ENCODE results near the gene USP44. TPM values are rescaled to one million over a fixed set of nuclear protein-coding genes. Genes with fewer than 3 reads are reported as not detected.

Gene USP44
- total RNA-seq, 1 experiment from 2014 or later, result 0.11 TPM

- peak overlapping the region; percentile 83 for H3K27ac ChIP-seq (ENCODE audit: low read length)
- H3K9me3 ChIP-seq (ENCODE audit: low read length), result no peaks in the 10 kb centered on the region
- peaks cover 78% of the 10 kb centered on the region for H3K4me1 ChIP-seq (ENCODE audit: low read length)
- no peaks in the 10 kb centered on the region for H4K20me1 ChIP-seq (ENCODE audit: insufficient read depth, low read depth, low read length)
- peak overlapping the region; percentile 50 for H3K4me2 ChIP-seq (ENCODE audit: low read depth, low read length, poor library complexity, severe bottlenecking)
- H3K9me2 ChIP-seq (replicated peaks; ENCODE audit: insufficient read depth, low read length), result no peaks in the 10 kb centered on the region
- H2AFZ ChIP-seq (ENCODE audit: low read length), result peak overlapping the region; percentile 63; the same call in 1 of the 2 replicates
- no peaks in the 10 kb centered on the region for H3K79me2 ChIP-seq (ENCODE audit: low read length)
- H3K27me3 ChIP-seq (ENCODE audit: low read length), result no peaks in the 10 kb centered on the region
- no peaks in the 10 kb centered on the region for H3K36me3 ChIP-seq (ENCODE audit: insufficient read depth, low read length)
- no peak overlapping the region for H3K4me3 ChIP-seq (ENCODE audit: low read length)
- 0 out of 2 replicates have a peak overlapping the region, but pooled peaks have one; percentile 54 for H3K9ac ChIP-seq (ENCODE audit: low read length)
- no peak for DNase-seq
These were observed 18.4 kb downstream of the USP44 start for GRCh38 chr12:95532851-95533250.

- H3K79me2 ChIP-seq (ENCODE audit: low read length), result no peaks in the 10 kb centered on the region
- no peaks in the 10 kb centered on the region for H4K20me1 ChIP-seq (ENCODE audit: insufficient read depth, low read depth, low read length)
- H3K27me3 ChIP-seq (ENCODE audit: low read length), result no peaks in the 10 kb centered on the region
- DNase-seq, result no peak
- H3K4me1 ChIP-seq (ENCODE audit: low read length), result peaks cover 60% of the 10 kb centered on the region
- H3K36me3 ChIP-seq (ENCODE audit: insufficient read depth, low read length), result no peaks in the 10 kb centered on the region
- peak overlapping the region; percentile 83 for H3K27ac ChIP-seq (ENCODE audit: low read length)
- H2AFZ ChIP-seq (ENCODE audit: low read length), result peak overlapping the region; percentile 80
- H3K9me2 ChIP-seq (replicated peaks; ENCODE audit: insufficient read depth, low read length), result no peaks in the 10 kb centered on the region
- no peak overlapping the region for H3K4me3 ChIP-seq (ENCODE audit: low read length)
- no peak overlapping the region for H3K4me2 ChIP-seq (ENCODE audit: low read depth, low read length, poor library complexity, severe bottlenecking)
- peak overlapping the region; percentile 10; the same call in 1 of the 2 replicates for H3K9ac ChIP-seq (ENCODE audit: low read length)
- H3K9me3 ChIP-seq (ENCODE audit: low read length), result no peaks in the 10 kb centered on the region
These were observed 21.5 kb downstream of the USP44 start for GRCh38 chr12:95529693-95530225.

DNA sequence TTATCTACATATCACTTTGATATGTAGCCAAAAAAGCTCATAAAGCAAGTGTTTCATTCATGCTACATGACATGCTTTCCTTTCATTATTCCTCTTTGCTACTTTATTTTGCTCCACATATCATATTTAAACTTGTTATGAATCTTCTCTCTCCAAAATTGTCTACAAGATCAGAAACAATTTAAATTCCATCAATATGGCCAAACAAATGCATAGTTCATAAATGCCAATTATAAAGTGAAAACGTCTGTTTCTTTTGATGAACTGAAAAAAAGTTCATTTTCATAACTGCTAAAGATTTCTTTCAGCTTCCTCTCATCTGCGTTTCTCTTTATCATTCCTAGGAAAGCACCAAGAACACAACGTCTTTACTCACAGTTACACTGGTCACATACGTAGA lies 22.8 kb downstream of the USP44 start:
- no peaks in the 10 kb centered on the region for H3K36me3 ChIP-seq (ENCODE audit: insufficient read depth, low read length)
- no peak for DNase-seq
- H3K27ac ChIP-seq (ENCODE audit: low read length), result peak overlapping the region; percentile 83
- no peaks in the 10 kb centered on the region for H3K9me3 ChIP-seq (ENCODE audit: low read length)
- no peaks in the 10 kb centered on the region for H3K9me2 ChIP-seq (replicated peaks; ENCODE audit: insufficient read depth, low read length)
- H3K79me2 ChIP-seq (ENCODE audit: low read length), result no peaks in the 10 kb centered on the region
- H3K4me2 ChIP-seq (ENCODE audit: low read depth, low read length, poor library complexity, severe bottlenecking), result peak overlapping the region; percentile 57
- no peaks in the 10 kb centered on the region for H4K20me1 ChIP-seq (ENCODE audit: insufficient read depth, low read depth, low read length)
- H3K9ac ChIP-seq (ENCODE audit: low read length), result peak overlapping the region; percentile 42
- no peaks in the 10 kb centered on the region for H3K27me3 ChIP-seq (ENCODE audit: low read length)
- H2AFZ ChIP-seq (ENCODE audit: low read length), result peak overlapping the region; percentile 80
- peaks cover 47% of the 10 kb centered on the region for H3K4me1 ChIP-seq (ENCODE audit: low read length)
- peak overlapping the region; percentile 11; the same call in 1 of the 2 replicates for H3K4me3 ChIP-seq (ENCODE audit: low read length)

GRCh38 chr12:95522692-95523091 lies 28.6 kb downstream of the USP44 start:
- H3K4me2 ChIP-seq (ENCODE audit: low read depth, low read length, poor library complexity, severe bottlenecking), result no peak overlapping the region
- H3K79me2 ChIP-seq (ENCODE audit: low read length), result no peaks in the 10 kb centered on the region
- no peak overlapping the region for H3K9ac ChIP-seq (ENCODE audit: low read length)
- DNase-seq, result no peak
- peaks cover 13% of the 10 kb centered on the region for H3K4me1 ChIP-seq (ENCODE audit: low read length)
- H3K9me3 ChIP-seq (ENCODE audit: low read length), result no peaks in the 10 kb centered on the region
- H3K27ac ChIP-seq (ENCODE audit: low read length), result peak overlapping the region; percentile 25; the same call in 1 of the 2 replicates
- H3K36me3 ChIP-seq (ENCODE audit: insufficient read depth, low read length), result no peaks in the 10 kb centered on the region; the same call in 1 of the 2 replicates
- no peaks in the 10 kb centered on the region for H3K9me2 ChIP-seq (replicated peaks; ENCODE audit: insufficient read depth, low read length)
- no peaks in the 10 kb centered on the region for H4K20me1 ChIP-seq (ENCODE audit: insufficient read depth, low read depth, low read length)
- H2AFZ ChIP-seq (ENCODE audit: low read length), result no peak overlapping the region
- H3K27me3 ChIP-seq (ENCODE audit: low read length), result no peaks in the 10 kb centered on the region
- H3K4me3 ChIP-seq (ENCODE audit: low read length), result no peak overlapping the region

- Histone ChIP-seq H3K4me1 (ENCODE audit: low read length) (peaks cover 27% of the 10 kb centered on the region), H4K20me1 (ENCODE audit: insufficient read depth, low read depth, low read length) (no peaks in the 10 kb centered on the region), H2AFZ (ENCODE audit: low read length) (no peak overlapping the region), H3K27me3 (ENCODE audit: low read length) (no peaks in the 10 kb centered on the region), H3K9ac (ENCODE audit: low read length) (no peak overlapping the region), H3K27ac (ENCODE audit: low read length) (peak overlapping the region; percentile 44), H3K4me2 (ENCODE audit: low read depth, low read length, poor library complexity, severe bottlenecking) (no peak overlapping the region), H3K9me2 (replicated peaks; ENCODE audit: insufficient read depth, low read length) (no peaks in the 10 kb centered on the region), H3K9me3 (ENCODE audit: low read length) (no peaks in the 10 kb centered on the region), H3K36me3 (ENCODE audit: insufficient read depth, low read length) (peaks cover 8% of the 10 kb centered on the region; the same call in 1 of the 2 replicates), H3K79me2 (ENCODE audit: low read length) (no peaks in the 10 kb centered on the region), H3K4me3 (ENCODE audit: low read length) (no peak overlapping the region)
- DNase-seq, result no peak
These were observed 30.5 kb downstream of the USP44 start for GRCh38 chr12:95520816-95521215.

- H3K79me2 ChIP-seq (ENCODE audit: low read length), result no peaks in the 10 kb centered on the region
- no peak overlapping the region for H3K4me3 ChIP-seq (ENCODE audit: low read length)
- H4K20me1 ChIP-seq (ENCODE audit: insufficient read depth, low read depth, low read length), result no peaks in the 10 kb centered on the region
- no peaks in the 10 kb centered on the region for H3K9me2 ChIP-seq (replicated peaks; ENCODE audit: insufficient read depth, low read length)
- H3K9ac ChIP-seq (ENCODE audit: low read length), result no peak overlapping the region
- no peak for DNase-seq
- H3K4me2 ChIP-seq (ENCODE audit: low read depth, low read length, poor library complexity, severe bottlenecking), result no peak overlapping the region
- H3K9me3 ChIP-seq (ENCODE audit: low read length), result no peaks in the 10 kb centered on the region
- H3K27me3 ChIP-seq (ENCODE audit: low read length), result no peaks in the 10 kb centered on the region
- peaks cover 26% of the 10 kb centered on the region for H3K36me3 ChIP-seq (ENCODE audit: insufficient read depth, low read length)
- peaks cover 43% of the 10 kb centered on the region for H3K4me1 ChIP-seq (ENCODE audit: low read length)
- no peak overlapping the region for H2AFZ ChIP-seq (ENCODE audit: low read length)
- peak overlapping the region; percentile 84; the same call in 1 of the 2 replicates for H3K27ac ChIP-seq (ENCODE audit: low read length)
These were observed 32.3 kb downstream of the USP44 start for GRCh38 chr12:95518944-95519343.

DNA sequence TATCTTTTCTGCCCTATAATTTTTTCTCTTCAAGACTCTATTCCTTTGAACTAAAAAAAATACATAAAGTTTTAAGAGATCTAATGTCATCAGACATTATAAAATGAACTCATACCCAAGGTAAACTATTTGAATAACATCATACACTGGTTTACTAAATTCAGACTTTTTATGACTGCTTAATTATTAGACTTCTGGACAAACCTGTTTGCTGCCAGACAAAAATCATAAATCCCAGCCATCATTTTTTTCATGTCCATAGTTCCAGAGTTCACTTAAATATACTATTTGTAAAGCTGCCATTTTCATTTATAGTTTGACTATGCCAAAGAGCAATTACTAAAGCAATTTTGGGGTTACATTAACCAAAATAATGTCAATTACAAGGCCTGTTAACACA lies 34.0 kb downstream of the USP44 start:
- no peaks in the 10 kb centered on the region for H4K20me1 ChIP-seq (ENCODE audit: insufficient read depth, low read depth, low read length)
- H3K4me2 ChIP-seq (ENCODE audit: low read depth, low read length, poor library complexity, severe bottlenecking), result no peak overlapping the region
- H3K36me3 ChIP-seq (ENCODE audit: insufficient read depth, low read length), result peaks cover 43% of the 10 kb centered on the region
- 0 out of 2 replicates have a peak, but pooled peaks cover 5% of the 10 kb centered on the region for H3K79me2 ChIP-seq (ENCODE audit: low read length)
- H3K4me1 ChIP-seq (ENCODE audit: low read length), result peaks cover 44% of the 10 kb centered on the region
- H3K27me3 ChIP-seq (ENCODE audit: low read length), result no peaks in the 10 kb centered on the region
- H3K4me3 ChIP-seq (ENCODE audit: low read length), result no peak overlapping the region
- H3K9me2 ChIP-seq (replicated peaks; ENCODE audit: insufficient read depth, low read length), result no peaks in the 10 kb centered on the region
- H3K9ac ChIP-seq (ENCODE audit: low read length), result no peak overlapping the region
- no peak overlapping the region for H2AFZ ChIP-seq (ENCODE audit: low read length)
- no peak for DNase-seq
- H3K9me3 ChIP-seq (ENCODE audit: low read length), result no peaks in the 10 kb centered on the region
- peak overlapping the region; percentile 84 for H3K27ac ChIP-seq (ENCODE audit: low read length)

GRCh38 chr12:95516757-95517156 lies 34.5 kb downstream of the USP44 start:
- H3K9ac ChIP-seq (ENCODE audit: low read length), result no peak overlapping the region
- no peaks in the 10 kb centered on the region for H3K27me3 ChIP-seq (ENCODE audit: low read length)
- peaks cover 44% of the 10 kb centered on the region for H3K4me1 ChIP-seq (ENCODE audit: low read length)
- H3K79me2 ChIP-seq (ENCODE audit: low read length), result peaks cover 6% of the 10 kb centered on the region; the same call in 1 of the 2 replicates
- H3K9me3 ChIP-seq (ENCODE audit: low read length), result no peaks in the 10 kb centered on the region
- no peaks in the 10 kb centered on the region for H3K9me2 ChIP-seq (replicated peaks; ENCODE audit: insufficient read depth, low read length)
- H3K4me2 ChIP-seq (ENCODE audit: low read depth, low read length, poor library complexity, severe bottlenecking), result no peak overlapping the region
- no peaks in the 10 kb centered on the region for H4K20me1 ChIP-seq (ENCODE audit: insufficient read depth, low read depth, low read length)
- H3K4me3 ChIP-seq (ENCODE audit: low read length), result no peak overlapping the region
- peak overlapping the region; percentile 84 for H3K27ac ChIP-seq (ENCODE audit: low read length)
- no peak overlapping the region for H2AFZ ChIP-seq (ENCODE audit: low read length)
- DNase-seq, result no peak
- H3K36me3 ChIP-seq (ENCODE audit: insufficient read depth, low read length), result peaks cover 48% of the 10 kb centered on the region

Data from Karpas-422 (cell line).